PC-9 (cell line): ENCODE measurements around the gene FHIP1B. TPM values are rescaled to one million over a fixed set of nuclear protein-coding genes. Genes with fewer than 3 reads are reported as not detected.

ENCODE experiments used
- BruUV-seq: library from RNA; stranded (reverse); fragments of 400-500 nt; replicated peaks from 2 replicates; lab custom pipeline; 2021; lab: Mats Ljungman, UMichigan
- CTCF ChIA-PET: fragments of 300-600 bp; sonication (Branson Sonifier 250); formaldehyde crosslinking; loops from one replicate; lab custom pipeline; 2022; ENCODE audit warnings: antibody characterized with exemption; lab: Charles Lee
- POLR2A ChIA-PET: fragments of 300-600 bp; sonication (Branson Sonifier 250); formaldehyde crosslinking; loops from one replicate; lab custom pipeline; 2022; ENCODE audit warnings: antibody characterized with exemption; ENCODE audit not compliant: unreplicated experiment; lab: Charles Lee
- DNase-seq, 2 experiments: peaks; one replicate each; pipeline versions ENCODE4 v3.0.0 to v3.0.0-alpha.2; 2015 to 2022; ENCODE audit warnings: mixed read lengths in 1 of 2
- H2AFZ ChIP-seq: fragments of 200-600 bp; sonication (generic); 2 replicates; pipeline ENCODE4 v1.8.1; 2017; ENCODE audit warnings: antibody characterized with exemption
- H3F3A ChIP-seq: fragments of 200-600 bp; sonication (generic); 2 replicates; pipeline ENCODE4 v1.8.1; 2017; ENCODE audit warnings: antibody characterized with exemption, mild to moderate bottlenecking, low read depth; ENCODE audit not compliant: insufficient read depth
- H3K27ac ChIP-seq: fragments of 200-600 bp; sonication (generic); 2 replicates; pipeline ENCODE4 v1.6.1; 2016; ENCODE audit warnings: mixed run types
- H3K27me3 ChIP-seq: fragments of 200-600 bp; sonication (generic); 2 replicates; pipeline ENCODE4 v1.6.1; 2016; ENCODE audit warnings: low read depth, mixed run types; ENCODE audit not compliant: insufficient read depth
- H3K36me3 ChIP-seq: fragments of 200-600 bp; sonication (generic); 2 replicates; pipeline ENCODE4 v1.6.1; 2016; ENCODE audit warnings: low read depth, mixed run types
- H3K4me1 ChIP-seq: fragments of 200-600 bp; sonication (generic); replicated peaks from 2 replicates; pipeline ENCODE4 v1.6.1; 2016; ENCODE audit warnings: mixed run types; ENCODE audit not compliant: insufficient read depth
- H3K4me2 ChIP-seq: fragments of 200-600 bp; sonication (generic); 2 replicates; pipeline ENCODE4 v1.6.1; 2017; ENCODE audit warnings: mixed run types
- H3K4me3 ChIP-seq: fragments of 200-600 bp; sonication (generic); 2 replicates; pipeline ENCODE4 v1.6.1; 2016; ENCODE audit warnings: mixed run types
- H3K79me2 ChIP-seq: fragments of 200-600 bp; sonication (generic); 2 replicates; pipeline ENCODE4 v1.6.1; 2017; ENCODE audit warnings: low read depth, mixed run types
- H3K9me2 ChIP-seq: fragments of 200-600 bp; sonication (generic); 2 replicates; pipeline ENCODE4 v1.8.1; 2017; ENCODE audit warnings: mild to moderate bottlenecking; ENCODE audit not compliant: insufficient read depth
- H3K9me3 ChIP-seq: fragments of 200-600 bp; sonication (generic); 2 replicates; pipeline ENCODE4 v1.8.1; 2016; ENCODE audit warnings: low read depth; ENCODE audit not compliant: insufficient read depth
- H4K20me1 ChIP-seq: fragments of 200-600 bp; sonication (generic); 2 replicates; pipeline ENCODE4 v1.8.1; 2017; ENCODE audit not compliant: insufficient read depth
- CTCF ChIP-seq: fragments of 200-600 bp; sonication (generic); conservative IDR thresholded peaks from 2 replicates; pipeline ENCODE4 v1.6.1; 2017; ENCODE audit warnings: mixed run types, antibody characterized with exemption, mild to moderate bottlenecking, moderate library complexity
- EZH2 ChIP-seq: fragments of 200-600 bp; sonication (generic); IDR thresholded peaks from 2 replicates; pipeline ENCODE4 v1.8.0; 2017; ENCODE audit warnings: antibody characterized with exemption, low read depth
- intact Hi-C: fragments of 100-400 bp; cut with micrococcal nuclease; formaldehyde crosslinking; loops from one replicate; pipeline ENCODE4 v1.10.0; 2022; ENCODE audit not compliant: unreplicated experiment
- total RNA-seq: library from RNA; stranded (reverse); gene quantifications from 2 replicates; pipeline ENCODE4 v1.2.3, GENCODE V29; 2021

FHIP1B gene
- total RNA-seq, 1 experiment from 2014 or later: 21.5 TPM

- Histone ChIP-seq H3K79me2 (no peaks in the 10 kb centered on the region), H3K4me1 (no peaks in the 10 kb centered on the region), H3K9me2 (no peaks in the 10 kb centered on the region), H3F3A (peaks cover 5% of the 10 kb centered on the region; the same call in 1 of the 2 replicates), H3K4me3 (no peak overlapping the region), H3K27ac (no peak overlapping the region), H3K36me3 (no peaks in the 10 kb centered on the region), H4K20me1 (no peaks in the 10 kb centered on the region), H3K4me2 (no peak overlapping the region), H3K27me3 (no peaks in the 10 kb centered on the region), H2AFZ (no peak overlapping the region), H3K9me3 (no peaks in the 10 kb centered on the region)
- no peak for TF ChIP-seq CTCF
- TF ChIP-seq EZH2: no peak
- intact Hi-C loops: no loop called here
- DNase-seq: no peak
- no TSS peak for BruUV-seq
- POLR2A ChIA-PET: no interaction called here
- CTCF ChIA-PET: no interaction called here
These were observed 5.7 kb upstream of the FHIP1B start for GRCh38 chr11:6240139-6240538.

- H3F3A ChIP-seq: peaks cover 6% of the 10 kb centered on the region; the same call in 1 of the 2 replicates
- BruUV-seq: no TSS peak
- intact Hi-C loops: no loop called here
- H2AFZ ChIP-seq: no peak within 1 kb of the TSS
- no peaks in the 10 kb centered on the region for H3K4me1 ChIP-seq
- H3K36me3 ChIP-seq: no peaks in the 10 kb centered on the region
- no peaks in the 10 kb centered on the region for H3K9me3 ChIP-seq
- H3K79me2 ChIP-seq: peaks cover 3% of the 10 kb centered on the region
- ChIA-PET POLR2A (no interaction called here), CTCF (no interaction called here)
- no peaks in the 10 kb centered on the region for H3K9me2 ChIP-seq
- no peak within 1 kb of the TSS for H3K27ac ChIP-seq
- no peaks in the 10 kb centered on the region for H3K27me3 ChIP-seq
- no peak within 1 kb of the TSS for H3K4me3 ChIP-seq
- TF ChIP-seq CTCF (no peak), EZH2 (no peak)
- DNase-seq: no peak
- H4K20me1 ChIP-seq: no peaks in the 10 kb centered on the region
- H3K4me2 ChIP-seq: no peak within 1 kb of the TSS
These were observed 4.5 kb upstream of the FHIP1B start, which contains the start of gene CNGA4 for GRCh38 chr11:6238902-6239301. TSS of gene CNGA4 (plus strand) at chr11:6239089. CDS start at chr11:6239207, 118 bp downstream.

- H3K4me3 ChIP-seq: no peak overlapping the region
- H3K79me2 ChIP-seq: peaks cover 14% of the 10 kb centered on the region
- no peak for DNase-seq
- H3K27me3 ChIP-seq: no peaks in the 10 kb centered on the region
- H3K27ac ChIP-seq: no peak overlapping the region
- no peaks in the 10 kb centered on the region for H3K9me3 ChIP-seq
- intact Hi-C loops: no loop called here
- no peak overlapping the region for H3K4me2 ChIP-seq
- ChIA-PET POLR2A (interaction anchor here (0.6 kb wide), 1 partner anchor 428 kb away, joined by 3 read pairs; no protein-coding TSS in a partner anchor), CTCF (no interaction called here)
- H3F3A ChIP-seq: peaks cover 6% of the 10 kb centered on the region; the same call in 1 of the 2 replicates
- TF ChIP-seq CTCF (no peak), EZH2 (no peak)
- no TSS peak for BruUV-seq
- no peaks in the 10 kb centered on the region for H4K20me1 ChIP-seq
- no peaks in the 10 kb centered on the region for H3K36me3 ChIP-seq
- H3K9me2 ChIP-seq: no peaks in the 10 kb centered on the region
- no peaks in the 10 kb centered on the region; the same call in 1 of the 2 replicates for H3K4me1 ChIP-seq
- no peak overlapping the region for H2AFZ ChIP-seq
These were observed 3.4 kb upstream of the FHIP1B start for GRCh38 chr11:6237761-6238302.
